Measurements from ENCODE around the gene OGDH.
A peak's percentile ranks its signal among the peaks of the same experiment; 100 is the strongest.

The OGDH gene

DNA sequence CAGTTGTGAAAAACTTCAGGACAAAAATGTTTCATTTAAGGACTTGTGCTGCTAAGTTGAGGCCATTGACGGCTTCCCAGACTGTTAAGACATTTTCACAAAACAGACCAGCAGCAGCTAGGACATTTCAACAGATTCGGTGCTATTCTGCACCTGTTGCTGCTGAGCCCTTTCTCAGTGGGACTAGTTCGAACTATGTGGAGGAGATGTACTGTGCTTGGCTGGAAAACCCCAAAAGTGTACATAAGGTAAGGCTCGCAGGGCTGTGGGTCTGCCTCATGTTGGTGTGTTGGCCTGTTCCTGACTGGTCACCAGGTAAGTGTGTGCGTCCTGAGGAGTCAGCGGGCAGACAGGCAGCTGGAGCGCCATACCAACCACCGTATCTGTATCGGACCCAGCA is 17.9 kb downstream of the OGDH start:
- Histone ChIP-seq H3F3A (ENCODE audit: insufficient read depth, low read length) (no peaks in the 10 kb centered on the region), H4K20me1 (ENCODE audit: insufficient read depth, low read length) (no peaks in the 10 kb centered on the region), H2AFZ (ENCODE audit: low read length) (no peak overlapping the region), H3K4me1 (ENCODE audit: insufficient read depth, low read length, severe bottlenecking) (peaks cover 45% of the 10 kb centered on the region), H3K9ac (ENCODE audit: low read length) (no peak overlapping the region), H3K27ac (ENCODE audit: low read depth, low read length, poor library complexity, severe bottlenecking) (peak overlapping the region; percentile 47), H3K9me3 (ENCODE audit: low read length) (no peaks in the 10 kb centered on the region), H3K4me2 (ENCODE audit: low read length) (no peak overlapping the region), H3K9me2 (ENCODE audit: low read depth, low read length) (no peaks in the 10 kb centered on the region), H3K79me2 (ENCODE audit: insufficient read depth, low read length) (peaks cover 56% of the 10 kb centered on the region), H3K27me3 (ENCODE audit: insufficient read depth, low read length) (no peaks in the 10 kb centered on the region), H3K4me3 (ENCODE audit: low read depth, low read length, poor library complexity, severe bottlenecking) (no peak overlapping the region), H3K36me3 (ENCODE audit: insufficient read depth, low read length) (peaks cover 40% of the 10 kb centered on the region)
- no peak for TF ChIP-seq EZH2 (IDR thresholded peaks at IDR 0.05; ENCODE audit: borderline replicate concordance, low read length)
- TF ChIP-seq, protein P1, sequence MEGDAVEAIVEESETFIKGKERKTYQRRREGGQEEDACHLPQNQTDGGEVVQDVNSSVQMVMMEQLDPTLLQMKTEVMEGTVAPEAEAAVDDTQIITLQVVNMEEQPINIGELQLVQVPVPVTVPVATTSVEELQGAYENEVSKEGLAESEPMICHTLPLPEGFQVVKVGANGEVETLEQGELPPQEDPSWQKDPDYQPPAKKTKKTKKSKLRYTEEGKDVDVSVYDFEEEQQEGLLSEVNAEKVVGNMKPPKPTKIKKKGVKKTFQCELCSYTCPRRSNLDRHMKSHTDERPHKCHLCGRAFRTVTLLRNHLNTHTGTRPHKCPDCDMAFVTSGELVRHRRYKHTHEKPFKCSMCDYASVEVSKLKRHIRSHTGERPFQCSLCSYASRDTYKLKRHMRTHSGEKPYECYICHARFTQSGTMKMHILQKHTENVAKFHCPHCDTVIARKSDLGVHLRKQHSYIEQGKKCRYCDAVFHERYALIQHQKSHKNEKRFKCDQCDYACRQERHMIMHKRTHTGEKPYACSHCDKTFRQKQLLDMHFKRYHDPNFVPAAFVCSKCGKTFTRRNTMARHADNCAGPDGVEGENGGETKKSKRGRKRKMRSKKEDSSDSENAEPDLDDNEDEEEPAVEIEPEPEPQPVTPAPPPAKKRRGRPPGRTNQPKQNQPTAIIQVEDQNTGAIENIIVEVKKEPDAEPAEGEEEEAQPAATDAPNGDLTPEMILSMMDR (IDR thresholded peaks at IDR 0.05; ENCODE audit: low read length) = no peak

DNA sequence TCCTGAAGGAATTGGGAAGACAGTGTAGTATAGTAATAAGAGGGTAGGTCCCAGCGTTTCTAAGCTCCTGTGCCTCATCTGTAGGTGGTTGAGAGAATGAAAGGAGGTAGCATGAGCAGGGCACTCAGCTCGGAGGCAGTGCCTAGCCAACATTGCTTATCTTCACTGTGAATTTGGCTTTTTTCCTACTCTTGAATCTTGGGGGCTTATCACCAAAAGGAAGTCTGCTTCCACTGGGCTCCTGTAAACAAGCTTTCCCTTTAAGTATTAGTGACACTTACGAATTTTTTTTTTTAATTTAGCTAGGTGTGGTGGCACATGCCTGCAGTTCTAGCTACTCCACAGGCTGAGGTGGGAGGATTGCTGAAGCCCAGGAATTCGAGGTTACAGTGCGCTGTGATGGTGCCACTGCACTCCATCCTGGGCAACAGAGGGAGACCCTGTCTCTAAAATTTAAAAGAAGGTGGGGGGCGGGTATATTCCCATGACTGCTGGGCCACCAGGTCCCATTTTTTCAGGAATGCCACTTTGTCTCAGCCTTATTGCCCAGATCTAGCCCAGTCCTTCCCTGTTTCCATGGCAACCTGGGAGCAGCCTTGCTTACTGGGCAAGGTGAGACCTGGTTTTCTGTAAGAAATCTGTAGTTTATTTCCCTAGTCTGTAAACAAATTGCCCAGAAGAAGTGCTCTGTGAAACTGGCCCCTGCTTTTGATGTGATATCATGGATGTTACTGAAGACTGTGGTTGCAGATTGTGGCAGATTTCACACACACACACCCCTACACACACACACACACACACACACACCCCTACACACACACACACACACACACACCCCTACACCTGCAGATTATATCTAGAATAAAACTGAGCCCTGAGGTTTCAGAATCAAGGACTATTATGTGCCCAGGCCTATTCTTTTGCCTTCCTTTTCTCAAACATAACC is 19.4 kb downstream of the OGDH start:
- Histone ChIP-seq H3F3A (ENCODE audit: insufficient read depth, low read length) (no peaks in the 10 kb centered on the region), H3K4me2 (ENCODE audit: low read length) (no peak overlapping the region), H3K27ac (ENCODE audit: low read depth, low read length, poor library complexity, severe bottlenecking) (no peak overlapping the region), H3K9me3 (ENCODE audit: low read length) (no peaks in the 10 kb centered on the region), H3K79me2 (ENCODE audit: insufficient read depth, low read length) (peaks cover 41% of the 10 kb centered on the region), H3K9ac (ENCODE audit: low read length) (no peak overlapping the region), H3K4me3 (ENCODE audit: low read depth, low read length, poor library complexity, severe bottlenecking) (no peak overlapping the region), H2AFZ (ENCODE audit: low read length) (no peak overlapping the region), H3K27me3 (ENCODE audit: insufficient read depth, low read length) (no peaks in the 10 kb centered on the region), H3K36me3 (ENCODE audit: insufficient read depth, low read length) (peaks cover 38% of the 10 kb centered on the region), H4K20me1 (ENCODE audit: insufficient read depth, low read length) (no peaks in the 10 kb centered on the region), H3K9me2 (ENCODE audit: low read depth, low read length) (no peaks in the 10 kb centered on the region), H3K4me1 (ENCODE audit: insufficient read depth, low read length, severe bottlenecking) (peaks cover 60% of the 10 kb centered on the region)
- TF ChIP-seq, protein P1 (IDR thresholded peaks at IDR 0.05; ENCODE audit: low read length) = no peak
- no peak for TF ChIP-seq EZH2 (IDR thresholded peaks at IDR 0.05; ENCODE audit: borderline replicate concordance, low read length)

DNA sequence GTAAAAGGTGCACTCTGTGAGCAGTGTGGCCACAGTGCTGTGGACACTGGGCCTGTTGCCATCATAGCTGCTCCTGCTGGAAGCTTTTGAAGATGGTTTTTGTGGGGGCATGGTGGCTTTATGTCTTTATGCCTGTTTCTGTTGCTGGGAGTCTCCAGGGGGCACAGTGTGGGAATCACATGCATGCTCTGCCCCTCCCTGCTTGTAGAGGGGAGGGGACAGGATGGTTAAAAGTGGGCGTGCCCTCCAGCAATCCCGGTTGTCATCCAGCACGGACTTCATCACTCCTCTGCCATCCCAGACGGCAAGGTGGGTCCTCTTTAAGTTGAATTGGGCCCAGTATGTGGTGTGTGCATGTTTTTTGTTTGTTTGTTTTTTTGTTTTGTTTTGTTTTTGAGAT is 20.2 kb downstream of the OGDH start:
- Histone ChIP-seq H3K9me2 (ENCODE audit: low read depth, low read length) (no peaks in the 10 kb centered on the region), H3K79me2 (ENCODE audit: insufficient read depth, low read length) (peaks cover 33% of the 10 kb centered on the region), H3K4me2 (ENCODE audit: low read length) (no peak overlapping the region), H3F3A (ENCODE audit: insufficient read depth, low read length) (no peaks in the 10 kb centered on the region), H3K27ac (ENCODE audit: low read depth, low read length, poor library complexity, severe bottlenecking) (no peak overlapping the region), H3K27me3 (ENCODE audit: insufficient read depth, low read length) (no peaks in the 10 kb centered on the region), H3K4me1 (ENCODE audit: insufficient read depth, low read length, severe bottlenecking) (peaks cover 68% of the 10 kb centered on the region), H2AFZ (ENCODE audit: low read length) (no peak overlapping the region), H3K36me3 (ENCODE audit: insufficient read depth, low read length) (peaks cover 38% of the 10 kb centered on the region), H4K20me1 (ENCODE audit: insufficient read depth, low read length) (no peaks in the 10 kb centered on the region), H3K4me3 (ENCODE audit: low read depth, low read length, poor library complexity, severe bottlenecking) (no peak overlapping the region), H3K9ac (ENCODE audit: low read length) (no peak overlapping the region), H3K9me3 (ENCODE audit: low read length) (no peaks in the 10 kb centered on the region)
- no peak for TF ChIP-seq EZH2 (IDR thresholded peaks at IDR 0.05; ENCODE audit: borderline replicate concordance, low read length)
- TF ChIP-seq, protein P1 (IDR thresholded peaks at IDR 0.05; ENCODE audit: low read length) = no peak

All from OCI-LY1 (cell line).